Small intestine (tissue), 7 donors: ENCODE results near the gene TMEM39A. TPM values are rescaled to one million over a fixed set of nuclear protein-coding genes. Genes with fewer than 3 reads are reported as not detected.

Source experiments
- DNase-seq, 2 donors: peaks; one replicate each; pipeline versions ENCODE4 v3.0.0 to v3.0.0-alpha.2; 2013
- FAIRE-seq: peaks from 2 replicates; lab custom pipeline; 2012; peaks lifted over from hg19 to GRCh38; lab: Jason Lieb, UNC
- H3K27ac ChIP-seq, 3 donors: one replicate each; pipeline ENCODE4 v1.5.1; 2013; ENCODE audit warnings: low read length in 2 of 3, mild to moderate bottlenecking in 2 of 3, control low read depth in 1 of 3, inconsistent platforms in 1 of 3, low read depth in 1 of 3, moderate library complexity in 1 of 3
- H3K27me3 ChIP-seq, 3 donors: one replicate each; pipeline ENCODE4 v1.6.1; 2013; ENCODE audit warnings: low read length in 3 of 3, inconsistent platforms in 1 of 3; ENCODE audit not compliant: control insufficient read depth in 3 of 3, insufficient read depth in 3 of 3
- H3K36me3 ChIP-seq, 3 donors: one replicate each; pipeline ENCODE4 v1.6.1; 2013; ENCODE audit warnings: low read length in 3 of 3, inconsistent platforms in 1 of 3, low read depth in 1 of 3, mild to moderate bottlenecking in 1 of 3, moderate library complexity in 1 of 3; ENCODE audit not compliant: control insufficient read depth in 3 of 3, insufficient read depth in 2 of 3
- H3K4me1 ChIP-seq, 3 donors: one replicate each; pipeline ENCODE4 v1.6.1; 2013; ENCODE audit warnings: low read length in 2 of 3, inconsistent platforms in 1 of 3, low read depth in 1 of 3, mild to moderate bottlenecking in 1 of 3, moderate library complexity in 1 of 3; ENCODE audit not compliant: control insufficient read depth in 3 of 3, insufficient read depth in 2 of 3
- H3K4me3 ChIP-seq, 3 donors: one replicate each; pipeline ENCODE4 v1.5.1; 2013; ENCODE audit warnings: low read length in 3 of 3, control low read depth in 1 of 3, inconsistent platforms in 1 of 3, low read depth in 1 of 3, mild to moderate bottlenecking in 1 of 3, moderate library complexity in 1 of 3
- H3K9me3 ChIP-seq, 2 donors: one replicate each; pipeline ENCODE4 v1.6.1; 2013; ENCODE audit warnings: low read depth in 1 of 2, low read length in 1 of 2; ENCODE audit not compliant: control insufficient read depth in 2 of 2, insufficient read depth in 1 of 2
- WGBS, 3 donors: extraction: QIAGEN DNeasy Blood & Tissue Kit; methylation state at CpG; one replicate each; pipeline ENCODE4 v1.1.7; 2013; 5-methylcytosine and 5-hydroxymethylcytosine counted together
- polyA plus RNA-seq, 4 donors: library from polyadenylated mRNA; stranded (reverse) in 3 of 4; unstranded in 1 of 4; fragments of 200-250 nt in 3 of 4; fragments of 120-200 nt in 1 of 4; gene quantifications; one replicate each; pipeline versions ENCODE4 v1.2.1 to v1.2.3, GENCODE V29; 2013
- donor health status: healthy with polysubstance abuse.
- donor health status: control.
- donor health status: control.
- donor health status: Bipolar disorder and iron deficiency.
- donor health status: healthy.

Gene TMEM39A
- polyA plus RNA-seq, 4 donors, result 4.2 to 39.5 (median 6.8) TPM

- Histone ChIP-seq H3K27ac (no peak overlapping the region), H3K9me3 (peaks cover 0 to 4% of the 10 kb centered on the region in 2 donors), H3K4me3 (no peak overlapping the region), H3K27me3 (no peaks in the 10 kb centered on the region), H3K4me1 (no peaks in the 10 kb centered on the region), H3K36me3 (peaks cover 7 to 29% (median 15%) of the 10 kb centered on the region in 3 donors)
- DNase-seq (no peak), FAIRE-seq (no peak)
These were observed 20.2 kb downstream of the TMEM39A start for GRCh38 chr3:119443179-119443578.

GRCh38 chr3:119437691-119438258, 25.6 kb downstream of the TMEM39A start:
- FAIRE-seq (no peak), DNase-seq (no peak)
- Histone ChIP-seq H3K27me3 (no peaks in the 10 kb centered on the region), H3K9me3 (peaks cover 0 to 4% of the 10 kb centered on the region in 2 donors), H3K27ac (no peak overlapping the region), H3K4me3 (no peak overlapping the region), H3K4me1 (no peaks in the 10 kb centered on the region), H3K36me3 (peaks cover 15 to 31% (median 30%) of the 10 kb centered on the region in 3 donors)
- 87 to 89% (median 87%) methylated on average over 6 of the region's 6 CpGs for WGBS, 3 donors

DNA sequence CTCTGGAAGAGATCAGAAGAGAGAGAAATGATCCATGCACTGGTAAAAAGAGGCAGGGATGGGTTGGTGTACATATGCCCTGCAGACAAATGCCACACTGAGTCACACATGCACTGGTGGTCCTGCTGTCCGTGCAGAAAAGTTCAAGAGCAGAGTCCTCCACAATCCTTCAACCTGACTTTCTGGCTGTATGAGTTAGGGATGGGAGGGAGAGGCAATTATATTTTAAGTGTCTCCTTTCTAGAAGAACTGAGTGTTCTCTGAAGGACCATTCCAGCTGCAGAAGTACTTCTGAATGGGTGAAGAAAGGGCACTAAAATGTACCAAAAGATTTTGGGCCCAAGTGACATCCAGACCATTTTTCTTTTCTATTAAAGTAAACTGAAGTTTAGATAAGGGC, 26.4 kb downstream of the TMEM39A start:
- 94 to 95% (median 95%) methylated on average over 1 of the region's 1 CpG for WGBS, 3 donors
- no peak for FAIRE-seq
- Histone ChIP-seq H3K36me3 (peaks cover 15 to 31% (median 26%) of the 10 kb centered on the region in 3 donors), H3K4me3 (no peak overlapping the region), H3K27ac (no peak overlapping the region), H3K4me1 (no peaks in the 10 kb centered on the region), H3K27me3 (no peaks in the 10 kb centered on the region), H3K9me3 (peaks cover 0 to 5% of the 10 kb centered on the region in 2 donors)
- DNase-seq, result no peak

DNA sequence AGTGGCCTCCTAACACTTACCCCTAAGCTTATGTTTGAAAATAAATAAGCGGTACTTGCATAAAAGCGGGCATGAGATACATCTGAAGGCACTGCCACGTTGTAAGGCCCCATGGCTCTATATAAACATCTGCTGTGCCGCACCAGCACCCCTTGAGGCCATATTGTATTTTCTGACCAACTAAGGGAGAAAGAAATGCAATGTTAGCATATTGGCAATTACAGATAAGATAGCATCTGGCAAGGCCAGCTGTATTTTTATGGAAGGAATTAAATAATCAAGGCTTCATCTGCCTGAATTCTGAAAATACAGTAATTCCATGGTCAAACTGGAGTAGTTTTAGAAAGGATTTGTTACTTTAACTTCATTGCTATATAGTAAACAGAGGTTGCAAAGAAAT, 28.7 kb downstream of the TMEM39A start:
- Histone ChIP-seq H3K27me3 (no peaks in the 10 kb centered on the region), H3K27ac (no peak overlapping the region), H3K4me3 (no peak overlapping the region), H3K9me3 (peaks cover 0 to 13% of the 10 kb centered on the region in 2 donors), H3K4me1 (no peaks in the 10 kb centered on the region), H3K36me3 (peaks cover 19 to 46% (median 22%) of the 10 kb centered on the region in 3 donors)
- no peak for DNase-seq
- FAIRE-seq, result no peak
- WGBS, 3 donors, result 96 to 98% (median 97%) methylated on average over 4 of the region's 4 CpGs

- no peak for FAIRE-seq
- Histone ChIP-seq H3K4me3 (peak overlapping the region in 1 of 3 donors; percentile 14), H3K36me3 (peaks cover 20 to 51% (median 21%) of the 10 kb centered on the region in 3 donors), H3K27ac (no peak overlapping the region), H3K9me3 (peaks cover 0 to 19% of the 10 kb centered on the region in 2 donors), H3K27me3 (no peaks in the 10 kb centered on the region), H3K4me1 (no peaks in the 10 kb centered on the region)
- DNase-seq, result no peak
- 88 to 97% (median 97%) methylated on average over 3 of the region's 3 CpGs for WGBS, 3 donors
These were observed 29.6 kb downstream of the TMEM39A start for GRCh38 chr3:119433613-119434325.

DNA sequence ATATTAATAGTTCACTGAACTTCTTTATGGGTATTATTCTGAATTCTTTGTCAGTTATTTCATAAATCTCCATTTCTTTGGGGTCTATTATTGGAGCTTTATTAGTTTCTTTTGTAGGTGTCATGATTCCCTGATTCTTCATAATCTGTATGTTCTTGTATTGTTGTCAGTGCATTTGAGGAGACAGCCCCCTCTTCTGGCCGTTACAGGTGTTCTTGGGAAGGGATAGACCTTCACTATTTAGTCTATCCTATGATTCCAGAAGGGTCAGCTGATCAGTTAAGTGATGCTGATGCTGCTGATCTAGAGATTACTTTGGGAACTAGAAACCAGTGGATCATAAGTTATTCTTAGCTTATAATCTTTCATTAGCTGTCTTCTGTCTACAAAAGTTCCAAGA, 34.9 kb downstream of the TMEM39A start:
- H3K4me3 ChIP-seq, result no peak overlapping the region
- H3K9me3 ChIP-seq, result peaks cover 0 to 25% of the 10 kb centered on the region in 2 donors
- FAIRE-seq (no peak), DNase-seq (no peak)
- 86 to 100% (median 94%) methylated on average over 1 of the region's 1 CpG for WGBS, 3 donors
- H3K27me3 ChIP-seq, result no peaks in the 10 kb centered on the region
- no peak overlapping the region for H3K27ac ChIP-seq
- H3K36me3 ChIP-seq, result peaks cover 3 to 28% (median 5%) of the 10 kb centered on the region in 3 donors
- H3K4me1 ChIP-seq, result no peaks in the 10 kb centered on the region

GRCh38 chr3:119427669-119428068, 35.7 kb downstream of the TMEM39A start:
- no peaks in the 10 kb centered on the region for H3K4me1 ChIP-seq
- H3K36me3 ChIP-seq, result peaks cover 2 to 22% (median 5%) of the 10 kb centered on the region in 3 donors
- H3K4me3 ChIP-seq, result no peak overlapping the region
- WGBS, 3 donors, result 97 to 100% (median 97%) methylated on average over 1 of the region's 1 CpG
- peaks cover 0 to 25% of the 10 kb centered on the region in 2 donors for H3K9me3 ChIP-seq
- DNase-seq (peak in 1 of 2 donors; percentile 14), FAIRE-seq (no peak)
- no peaks in the 10 kb centered on the region for H3K27me3 ChIP-seq
- no peak overlapping the region for H3K27ac ChIP-seq

GRCh38 chr3:119420196-119420595, 43.2 kb downstream of the TMEM39A start:
- H3K27me3 ChIP-seq, result no peaks in the 10 kb centered on the region
- peaks cover 0 to 5% (median 0%) of the 10 kb centered on the region in 3 donors for H3K36me3 ChIP-seq
- H3K27ac ChIP-seq, result no peak overlapping the region
- no peak for DNase-seq
- 42 to 77% (median 66%) methylated on average over 2 of the region's 2 CpGs for WGBS, 3 donors
- no peaks in the 10 kb centered on the region for H3K4me1 ChIP-seq
- no peak overlapping the region for H3K4me3 ChIP-seq
- FAIRE-seq, result no peak
- no peaks in the 10 kb centered on the region for H3K9me3 ChIP-seq
